Measurements from ENCODE around the gene LRFN2.

Gene LRFN2

DNA sequence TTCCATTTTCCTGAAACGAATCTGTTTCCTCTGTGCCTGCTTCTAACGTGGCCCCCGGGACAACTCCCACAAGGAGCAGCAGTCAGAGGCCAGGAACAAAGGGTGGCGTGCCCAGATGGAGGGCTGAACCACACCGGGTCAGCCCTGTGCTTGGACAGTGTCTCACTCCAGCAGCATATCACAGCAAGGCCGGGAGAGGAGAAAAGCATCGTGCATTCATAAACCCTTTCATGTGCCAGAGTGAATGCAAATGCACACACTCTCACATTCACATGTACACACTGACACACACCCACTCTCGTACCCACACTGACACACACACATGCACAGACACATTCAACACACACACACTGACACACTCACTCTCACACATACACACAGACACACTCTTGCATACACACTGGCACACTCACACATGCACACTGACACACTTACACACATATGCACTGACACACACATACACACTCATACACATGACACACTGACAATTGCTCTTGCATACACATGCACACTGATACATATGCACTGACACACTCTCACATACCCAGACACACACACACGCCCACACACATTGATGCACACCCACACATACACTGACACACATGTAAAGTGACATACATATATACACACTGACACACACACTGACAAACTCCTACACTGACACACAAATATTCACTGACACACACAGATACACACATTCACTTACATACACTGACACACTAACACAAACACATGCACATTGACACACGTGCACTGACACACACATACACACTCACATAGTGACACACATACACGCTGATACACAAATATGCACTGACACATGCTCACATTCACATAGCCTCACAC lies 237.0 kb downstream of the LRFN2 start:
- DNase-seq (ENCODE audit: low read depth), result no peak

DNA sequence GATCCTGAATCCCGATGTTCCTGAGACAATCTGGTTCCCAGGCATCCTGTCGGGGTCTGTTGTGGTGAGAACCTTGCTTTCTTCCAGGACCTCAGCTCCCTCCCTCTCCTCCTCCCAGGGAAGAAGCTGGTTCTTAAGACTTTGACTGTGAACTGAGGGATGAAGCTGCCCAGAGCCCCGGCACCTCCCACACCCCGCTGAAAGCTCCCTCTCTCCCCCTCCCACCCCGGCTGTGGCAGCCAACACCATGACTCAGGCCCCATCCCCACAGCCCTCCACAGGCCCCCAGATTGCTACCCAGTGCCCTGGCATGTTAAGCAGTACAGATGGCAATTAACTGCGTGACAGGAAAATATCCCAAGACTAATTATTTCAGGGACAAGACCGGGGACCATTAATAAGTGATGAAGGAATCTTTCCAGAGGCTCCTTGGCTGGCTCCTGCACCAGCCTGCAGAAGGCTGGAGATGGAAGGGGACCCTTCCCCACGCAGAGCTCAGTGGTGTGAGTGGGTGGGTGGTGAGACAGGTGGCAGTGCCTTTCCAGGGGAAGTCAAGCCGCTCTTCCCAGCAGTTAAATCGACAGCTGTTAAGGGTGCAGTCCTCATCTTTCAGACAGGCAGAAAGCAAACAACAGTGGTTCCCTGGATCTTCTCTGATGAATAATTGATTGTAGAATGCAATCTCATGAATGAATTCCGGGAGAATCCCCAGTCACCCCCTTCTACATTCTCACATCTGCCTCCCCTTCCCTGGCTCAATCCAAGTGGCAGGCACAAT lies 237.9 kb downstream of the LRFN2 start:
- DNase-seq (ENCODE audit: low read depth), result no peak

DNA sequence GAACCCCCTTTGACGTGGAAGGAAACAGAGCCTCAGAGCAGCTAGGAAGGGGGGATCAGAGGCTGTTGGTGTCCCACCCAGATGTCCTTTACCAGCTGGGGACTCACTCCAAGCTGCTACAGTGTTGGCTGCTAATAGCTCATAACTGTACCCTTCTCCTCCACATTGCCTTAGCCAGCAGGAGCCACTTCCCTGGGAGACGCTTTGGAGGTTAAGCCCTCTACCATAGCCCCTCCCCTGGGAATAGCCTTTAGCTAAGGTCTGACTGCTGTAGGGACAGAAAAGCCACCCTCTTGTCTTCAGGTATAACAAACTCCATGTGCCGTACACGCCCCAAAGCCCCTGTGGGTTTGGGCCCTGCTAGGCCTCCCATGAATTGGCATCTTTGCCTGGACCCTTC lies 238.6 kb downstream of the LRFN2 start:
- DNase-seq (ENCODE audit: low read depth), result no peak

DNA sequence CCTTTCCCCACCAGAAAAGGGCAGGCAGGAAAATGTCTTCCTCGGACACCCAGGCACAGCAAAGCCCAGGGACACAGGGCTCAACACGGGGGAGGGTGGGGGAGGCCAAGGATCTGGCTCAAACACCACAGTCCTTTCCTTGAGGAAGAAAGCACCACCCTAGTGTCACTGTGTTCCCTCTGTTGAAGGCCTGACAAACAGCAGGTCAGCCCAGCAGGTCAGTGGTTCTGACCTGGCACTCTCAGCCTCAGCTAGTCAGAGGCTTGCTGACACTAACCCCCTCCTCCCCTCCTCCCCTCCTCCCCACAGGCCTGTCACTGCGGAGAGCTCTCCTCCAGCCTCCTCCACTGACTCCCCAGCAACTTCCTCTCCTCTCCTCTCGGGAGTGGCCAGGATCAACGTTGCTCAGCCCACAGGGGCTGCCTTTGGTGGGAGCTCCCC lies 239.6 kb downstream of the LRFN2 start:
- DNase-seq (ENCODE audit: low read depth), result no peak

DNA sequence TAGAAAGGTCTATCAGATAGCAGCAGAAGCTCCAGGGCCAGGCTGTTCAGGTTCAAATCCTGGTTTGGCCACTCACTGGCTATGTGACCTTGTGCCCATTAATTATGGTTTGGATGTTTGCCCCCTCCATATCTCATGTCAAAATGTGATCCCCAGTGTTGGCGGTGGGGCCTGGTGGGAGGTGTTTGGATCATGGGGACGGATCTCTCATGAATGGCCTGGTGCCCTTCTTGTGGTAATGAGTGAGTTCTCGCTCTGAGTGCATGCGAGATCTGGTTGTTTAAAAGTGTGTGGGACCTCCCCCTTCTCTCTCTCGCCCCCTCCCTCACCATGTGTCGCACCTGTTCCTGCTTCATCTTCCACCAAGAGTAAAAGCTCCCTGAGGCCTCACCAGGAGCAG lies 240.9 kb downstream of the LRFN2 start:
- no peak for DNase-seq (ENCODE audit: low read depth)

DNA sequence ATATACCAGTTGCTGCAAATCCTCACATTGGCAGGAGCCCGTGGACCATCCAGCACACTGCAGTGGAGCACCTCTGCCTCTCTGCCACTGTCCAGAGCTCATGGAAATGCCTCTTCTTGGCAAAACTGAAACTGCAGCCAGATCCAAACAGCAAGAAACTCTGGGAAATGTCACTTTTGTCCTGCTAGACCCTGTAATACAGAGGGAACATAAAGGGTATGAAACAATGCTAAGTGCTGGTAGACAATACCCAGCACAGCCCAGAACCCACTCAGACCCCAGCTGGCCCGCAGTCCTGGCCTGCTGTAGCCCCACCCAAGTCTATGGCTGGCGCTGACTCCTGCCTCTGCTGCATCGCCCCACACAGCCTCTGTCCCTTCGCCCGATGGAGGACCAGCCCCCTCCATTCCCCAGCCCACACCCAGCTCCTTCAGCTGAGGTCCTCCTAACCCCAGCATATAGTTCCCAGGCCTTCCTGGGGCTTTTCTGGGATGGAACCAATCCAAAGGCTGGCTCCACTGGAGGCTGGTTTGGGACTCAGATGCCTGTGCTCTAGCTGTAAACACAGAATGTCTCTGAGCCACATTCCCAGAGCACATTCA lies 242.5 kb downstream of the LRFN2 start:
- DNase-seq (ENCODE audit: low read depth), result no peak

DNA sequence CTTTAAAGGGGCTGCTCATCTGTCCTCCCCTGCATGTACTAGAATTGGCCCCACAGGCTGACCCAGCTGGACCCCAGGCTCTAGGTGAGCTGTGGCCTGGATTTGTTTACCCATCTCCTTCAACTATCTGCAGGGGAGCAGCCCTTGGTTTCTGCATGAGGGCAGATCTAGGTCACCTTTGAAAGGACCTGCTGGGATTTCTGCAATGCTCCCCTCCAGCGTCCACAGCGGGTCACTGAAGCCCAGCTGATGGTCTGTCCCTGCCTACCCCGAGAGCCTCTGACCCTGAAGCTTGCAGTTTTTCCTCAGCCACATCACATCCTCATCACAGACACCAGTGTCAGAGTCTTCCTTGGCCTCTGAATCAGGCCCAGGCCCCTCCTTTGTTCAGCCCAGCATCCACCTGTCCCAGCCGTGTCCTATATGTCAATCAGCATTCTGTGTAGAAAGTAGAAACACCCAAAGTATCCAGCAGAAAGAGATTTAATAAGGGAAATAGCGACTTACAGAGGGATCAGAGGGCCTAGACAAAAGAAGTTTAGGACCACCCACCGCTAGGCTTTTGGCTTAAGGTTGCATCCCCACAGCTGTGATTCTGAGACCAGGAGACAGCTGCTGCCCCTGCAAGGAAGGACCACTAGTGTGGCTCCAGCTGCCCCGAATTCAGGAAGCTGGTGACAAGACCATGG lies 243.1 kb downstream of the LRFN2 start:
- no peak for DNase-seq (ENCODE audit: low read depth)

DNA sequence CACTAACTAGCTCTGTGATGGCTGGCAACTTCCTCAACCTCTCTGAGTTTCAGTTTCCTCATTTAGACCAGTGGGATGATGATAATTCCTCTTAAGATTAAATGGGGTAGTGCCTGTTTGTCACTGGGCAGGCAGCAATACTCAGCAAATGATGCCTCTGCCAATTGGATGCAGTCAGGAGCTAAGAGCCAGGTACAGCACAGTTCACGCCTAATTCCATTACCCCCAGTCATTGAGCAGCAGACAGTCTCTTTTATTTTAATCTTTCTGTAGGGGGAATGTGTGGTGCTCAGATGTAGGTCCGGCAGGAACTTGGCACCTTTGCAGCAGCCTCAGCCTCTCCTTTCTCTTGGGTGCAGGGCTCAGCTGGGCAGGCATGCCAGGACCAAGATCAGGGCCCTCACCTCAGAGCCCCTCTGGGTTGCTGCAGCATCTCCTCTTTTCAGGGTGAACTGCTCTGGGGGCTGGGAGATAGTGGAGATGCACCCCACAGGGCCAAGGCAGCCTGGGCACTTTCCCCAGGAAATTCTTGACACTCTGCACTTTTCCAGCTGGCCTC lies 243.8 kb downstream of the LRFN2 start:
- no peak for DNase-seq (ENCODE audit: low read depth)

DNA sequence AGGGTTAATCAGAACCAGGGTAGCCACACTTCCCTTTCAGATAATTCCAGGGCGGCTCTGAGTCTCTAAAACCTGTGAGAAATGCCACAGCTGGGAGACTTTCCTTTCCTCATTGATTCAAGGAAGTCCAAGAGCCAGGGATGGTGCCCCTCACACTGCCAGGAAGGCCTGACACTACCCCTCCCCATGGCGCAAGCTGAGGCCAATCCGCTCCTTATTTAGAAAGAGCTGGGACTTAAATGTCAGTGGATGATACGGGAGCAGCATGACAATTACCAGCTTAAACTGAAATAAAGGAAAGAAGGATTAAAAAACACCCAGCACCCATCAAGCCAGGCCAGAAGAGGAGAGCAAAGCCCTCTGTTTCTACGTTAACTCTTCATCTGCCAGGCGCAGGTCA lies 244.4 kb downstream of the LRFN2 start:
- no peak for DNase-seq (ENCODE audit: low read depth)

DNA sequence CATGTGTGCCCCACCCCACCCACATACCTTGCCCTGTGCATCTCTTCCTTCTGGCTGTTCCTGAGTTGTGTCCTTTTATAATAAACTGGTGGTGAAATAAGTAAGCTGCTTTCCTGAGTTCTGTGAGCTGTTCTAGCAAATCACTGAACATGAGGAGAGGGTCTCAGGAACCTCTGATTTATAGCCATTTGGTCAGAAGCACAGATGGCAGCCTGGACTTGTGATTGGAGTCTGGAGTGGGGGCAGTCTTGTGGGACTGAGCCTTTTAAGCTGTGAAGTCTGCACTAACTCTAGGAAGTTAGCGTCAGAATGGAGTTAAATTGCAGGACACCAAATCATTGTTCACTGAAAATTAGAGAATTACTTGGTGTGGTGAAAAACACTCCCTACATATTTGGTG lies 245.4 kb downstream of the LRFN2 start:
- no peak for DNase-seq (ENCODE audit: low read depth)
